Liver (tissue), 9 donors: ENCODE results near the gene MAML3. TPM values are rescaled to one million over a fixed set of nuclear protein-coding genes. Genes with fewer than 3 reads are reported as not detected.

Source experiments
- DNase-seq: peaks from one replicate; pipeline ENCODE4 v3.0.0-alpha.2; 2017; ENCODE audit warnings: low spot score
- H3K27ac ChIP-seq, 2 donors: one replicate each; pipeline ENCODE4 v1.7.0; 2013; ENCODE audit warnings: inconsistent platforms in 2 of 2, low read length in 2 of 2, control low read depth in 1 of 2, low read depth in 1 of 2, mild to moderate bottlenecking in 1 of 2
- H3K27me3 ChIP-seq, 4 donors: one replicate each; pipeline versions ENCODE4 v1.6.1 to v1.7.0; 2013; ENCODE audit warnings: low read length in 3 of 4, inconsistent platforms in 1 of 4, mild to moderate bottlenecking in 1 of 4, moderate library complexity in 1 of 4; ENCODE audit not compliant: control insufficient read depth in 4 of 4, insufficient read depth in 4 of 4
- H3K36me3 ChIP-seq, 4 donors: one replicate each; pipeline versions ENCODE4 v1.6.1 to v1.7.0; 2013; ENCODE audit warnings: low read length in 3 of 4, mild to moderate bottlenecking in 3 of 4, low read depth in 1 of 4, moderate library complexity in 1 of 4; ENCODE audit not compliant: control insufficient read depth in 4 of 4, insufficient read depth in 3 of 4
- H3K4me1 ChIP-seq, 4 donors: one replicate each; pipeline versions ENCODE4 v1.6.1 to v1.7.0; 2013; ENCODE audit warnings: low read length in 3 of 4, mild to moderate bottlenecking in 3 of 4, moderate library complexity in 1 of 4; ENCODE audit not compliant: control insufficient read depth in 4 of 4, insufficient read depth in 4 of 4
- H3K4me3 ChIP-seq, 3 donors: one replicate each; pipeline versions ENCODE4 v1.6.1 to v1.7.0; 2013; ENCODE audit warnings: low read length in 3 of 3, control low read depth in 1 of 3, low read depth in 1 of 3, mild to moderate bottlenecking in 1 of 3
- H3K9ac ChIP-seq, 2 donors: one replicate each; pipeline ENCODE4 v1.7.0; 2013; ENCODE audit warnings: low read length in 2 of 2, mild to moderate bottlenecking in 2 of 2, moderate library complexity in 2 of 2, control low read depth in 1 of 2, low read depth in 1 of 2
- H3K9me3 ChIP-seq, 4 donors: one replicate each; pipeline versions ENCODE4 v1.6.1 to v1.7.0; 2013; ENCODE audit warnings: low read length in 3 of 4; ENCODE audit not compliant: control insufficient read depth in 4 of 4
- EGR1 ChIP-seq, 2 donors: IDR thresholded peaks; 2 replicates each; pipeline ENCODE4 v1.6.1; 2016 to 2018; ENCODE audit warnings: antibody characterized with exemption in 2 of 2, low read depth in 2 of 2
- FOXA2 ChIP-seq: IDR thresholded peaks from 2 replicates; pipeline ENCODE4 v1.6.1; 2016; ENCODE audit warnings: antibody characterized with exemption
- GABPA ChIP-seq, 2 donors: IDR thresholded peaks in 1 of 2; conservative IDR thresholded peaks in 1 of 2; 2 replicates each; pipeline ENCODE4 v1.6.1; 2016; ENCODE audit warnings: antibody characterized with exemption in 2 of 2, mild to moderate bottlenecking in 1 of 2, moderate library complexity in 1 of 2
- HNF4A ChIP-seq, 2 donors: conservative IDR thresholded peaks; 2 replicates each; pipeline ENCODE4 v1.6.1; 2016; ENCODE audit warnings: antibody characterized with exemption in 2 of 2, mild to moderate bottlenecking in 2 of 2
- HNF4G ChIP-seq: IDR thresholded peaks from 2 replicates; pipeline ENCODE4 v1.6.1; 2016; ENCODE audit warnings: antibody characterized with exemption
- JUND ChIP-seq, 2 donors: IDR thresholded peaks; 2 replicates each; pipeline ENCODE4 v1.6.1; 2016; ENCODE audit warnings: antibody characterized with exemption in 2 of 2
- MAX ChIP-seq: IDR thresholded peaks from 2 replicates; pipeline ENCODE4 v1.6.1; 2016; ENCODE audit warnings: antibody characterized with exemption
- NR2F2 ChIP-seq: IDR thresholded peaks from 2 replicates; pipeline ENCODE4 v1.6.1; 2016; ENCODE audit warnings: antibody characterized with exemption
- RAD21 ChIP-seq, 2 donors: IDR thresholded peaks; 2 replicates each; pipeline ENCODE4 v1.6.1; 2016; ENCODE audit warnings: antibody characterized with exemption in 2 of 2, mild to moderate bottlenecking in 2 of 2
- REST ChIP-seq: IDR thresholded peaks from 2 replicates; pipeline ENCODE4 v1.6.1; 2016; ENCODE audit warnings: antibody characterized with exemption, mild to moderate bottlenecking
- SP1 ChIP-seq: IDR thresholded peaks from 2 replicates; pipeline ENCODE4 v1.6.1; 2018; ENCODE audit warnings: antibody characterized with exemption, mild to moderate bottlenecking
- TAF1 ChIP-seq: conservative IDR thresholded peaks from 2 replicates; pipeline ENCODE4 v1.6.1; 2016; ENCODE audit warnings: antibody characterized with exemption, mild to moderate bottlenecking
- ZBTB33 ChIP-seq: IDR thresholded peaks from 2 replicates; pipeline ENCODE4 v1.6.1; 2016; ENCODE audit warnings: antibody characterized with exemption
- WGBS: extraction: QIAGEN DNeasy Blood & Tissue Kit; methylation state at CpG from one replicate; pipeline ENCODE4 v1.1.7; 2013; 5-methylcytosine and 5-hydroxymethylcytosine counted together
- polyA plus RNA-seq, 2 donors: library from polyadenylated mRNA; stranded (reverse) in 1 of 2; unstranded in 1 of 2; fragments of 200-250 nt in 1 of 2; fragments of >200 nt in 1 of 2; fragmentation: Nextera tagmentation in 1 of 2; extraction: Ambion mirVana in 1 of 2; gene quantifications; one replicate each; pipeline versions ENCODE4 v1.2.1 to v1.2.3, GENCODE V29; 2013 to 2015
- total RNA-seq, 2 donors: library from RNA; depleted of rRNA; stranded (reverse); fragments of >200 nt; gene quantifications; one replicate each; pipeline ENCODE4 v1.2.3, GENCODE V29; 2014
- TF ChIP-seq, protein P1 (sequence below): IDR thresholded peaks from 2 replicates; pipeline ENCODE4 v1.6.1; 2016; ENCODE audit warnings: antibody characterized with exemption
- donor health status: healthy.
- donor health status: healthy.
- donor health status: healthy.
- donor health status: healthy.
- donor health status: healthy.

Gene MAML3
- total and polyA plus RNA-seq, 4 donors: 1.3 to 4.3 (median 2.7) TPM

DNA sequence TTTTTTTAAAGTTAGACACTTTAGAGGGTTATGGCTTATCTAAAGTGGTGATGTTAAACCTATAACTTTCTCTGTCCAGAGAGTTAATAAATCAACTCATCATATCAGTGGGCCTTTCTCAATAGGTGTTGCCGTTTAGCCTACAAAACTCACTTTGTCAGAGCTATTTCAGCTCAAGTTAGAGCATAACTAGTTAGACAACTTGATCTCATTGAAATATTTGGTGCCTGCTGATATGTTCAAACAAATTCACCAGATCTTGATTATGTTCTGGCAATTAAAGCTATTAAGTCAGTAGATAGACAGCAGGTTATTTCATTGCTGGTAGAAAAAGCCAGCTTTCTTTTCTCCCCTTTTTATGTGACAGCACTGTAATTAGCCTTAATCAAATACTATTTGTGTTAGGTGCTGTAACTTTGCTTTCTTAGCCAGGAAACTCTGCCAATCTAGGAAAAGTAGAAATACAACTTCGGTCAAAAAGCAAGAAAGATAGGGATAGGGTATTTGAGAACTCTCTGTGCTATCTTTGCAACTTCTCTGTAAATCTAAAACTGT is 191.8 kb downstream of the MAML3 start:
- Histone ChIP-seq H3K4me3 (no peak overlapping the region), H3K27ac (no peak overlapping the region), H3K9me3 (no peaks in the 10 kb centered on the region), H3K27me3 (no peaks in the 10 kb centered on the region), H3K9ac (no peak overlapping the region), H3K36me3 (no peaks in the 10 kb centered on the region), H3K4me1 (peaks cover 0 to under 1% (median 0%) of the 10 kb centered on the region in 4 donors)
- 43% methylated on average over 2 of the region's 2 CpGs for WGBS
- DNase-seq: no peak
- TF ChIP-seq JUND (IDR thresholded peaks at IDR 0.05) (no peak), HNF4G (no peak), REST (no peak)

DNA sequence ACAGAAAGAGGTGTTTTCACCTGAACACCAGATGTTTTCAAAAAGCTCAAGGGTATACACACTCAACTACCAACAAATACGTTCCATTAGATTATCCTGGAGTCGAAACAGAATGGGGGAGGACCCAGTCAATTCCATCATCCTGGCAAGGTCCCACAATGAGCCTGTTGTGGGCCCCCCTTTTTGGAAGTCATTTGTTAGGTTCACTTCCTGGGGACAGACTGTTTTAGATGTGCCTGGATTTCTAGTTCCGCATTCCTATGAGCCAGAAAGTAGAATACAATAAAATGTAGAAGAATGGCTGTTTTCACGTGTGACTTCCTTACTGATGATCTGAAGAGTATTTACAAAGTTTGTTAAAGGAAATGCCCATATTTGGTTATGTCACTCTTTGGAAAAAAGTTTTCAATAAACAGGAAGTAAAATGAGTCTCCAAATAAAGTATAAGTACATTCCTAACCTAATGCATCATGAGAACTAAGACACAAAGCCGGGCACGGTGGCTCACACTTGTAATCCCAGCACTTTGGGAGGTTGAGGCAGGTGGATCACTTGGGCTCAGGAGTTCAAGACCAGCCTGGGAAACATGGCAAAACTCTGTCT is 192.5 kb downstream of the MAML3 start:
- H3K9ac ChIP-seq: no peak overlapping the region
- TF ChIP-seq MAX (no peak), SP1 (no peak), NR2F2 (no peak), TAF1 (no peak), ZBTB33 (no peak), FOXA2 (no peak), RAD21 (IDR thresholded peaks at IDR 0.05) (no peak), EGR1 (IDR thresholded peaks at IDR 0.05; ENCODE audit: low read depth in 2 of 2) (no peak), REST (no peak), HNF4A (conservative IDR thresholded peaks at IDR 0.05) (no peak), GABPA (IDR thresholded peaks at IDR 0.05 in 1 of 2, conservative IDR thresholded peaks at IDR 0.05 in 1 of 2) (no peak)
- TF ChIP-seq, protein P1, sequence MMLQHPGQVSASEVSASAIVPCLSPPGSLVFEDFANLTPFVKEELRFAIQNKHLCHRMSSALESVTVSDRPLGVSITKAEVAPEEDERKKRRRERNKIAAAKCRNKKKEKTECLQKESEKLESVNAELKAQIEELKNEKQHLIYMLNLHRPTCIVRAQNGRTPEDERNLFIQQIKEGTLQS: no peak
- H3K9me3 ChIP-seq: no peaks in the 10 kb centered on the region
- H3K27ac ChIP-seq: no peak overlapping the region
- H3K4me3 ChIP-seq: no peak overlapping the region
- no peaks in the 10 kb centered on the region for H3K27me3 ChIP-seq
- H3K4me1 ChIP-seq: no peaks in the 10 kb centered on the region
- H3K36me3 ChIP-seq: no peaks in the 10 kb centered on the region
- DNase-seq: no peak
- WGBS: 85% methylated on average over 6 of the region's 6 CpGs
